HepG2 (cell line): Measurements from ENCODE around the gene PP2D1. TPM values are rescaled to one million over a fixed set of nuclear protein-coding genes. Genes with fewer than 3 reads are reported as not detected.
A peak's percentile ranks its signal among the peaks of the same experiment; 100 is the strongest.

Experiments
- ARNT ChIP-seq: fragments of 450-650 bp; IDR thresholded peaks from 2 replicates; pipeline ENCODE4 v1.6.1; 2017
- BCL6 ChIP-seq: IDR thresholded peaks from 2 replicates; pipeline ENCODE4 v1.6.1; 2016; ENCODE audit warnings: missing genetic modification reagents, missing compliant biosample characterization
- CCAR2 ChIP-seq: fragments of 200-400 bp; formaldehyde crosslinking; optimal IDR thresholded peaks from 2 replicates; pipeline ENCODE3; 2018; ENCODE audit warnings: low read depth, mild to moderate bottlenecking, low read length, moderate library complexity
- CERS6 ChIP-seq: sonication (generic); formaldehyde crosslinking; IDR thresholded peaks from 2 replicates; pipeline ENCODE4 v1.5.0; 2020; ENCODE audit warnings: missing genetic modification reagents
- CTCF ChIP-seq: sonication (generic); formaldehyde crosslinking; IDR thresholded peaks from 2 replicates; pipeline ENCODE4 v1.5.0; 2020; ENCODE audit warnings: mild to moderate bottlenecking, missing genetic modification reagents, moderate library complexity
- DNMT1 ChIP-seq: sonication (generic); formaldehyde crosslinking; IDR thresholded peaks from 2 replicates; pipeline ENCODE4 v1.5.1; 2020; ENCODE audit warnings: mild to moderate bottlenecking, missing genetic modification reagents
- GZF1 ChIP-seq: sonication (generic); formaldehyde crosslinking; IDR thresholded peaks from 2 replicates; pipeline ENCODE4 v1.5.1; 2020; ENCODE audit warnings: mild to moderate bottlenecking, missing genetic modification reagents
- HHEX ChIP-seq: IDR thresholded peaks from 2 replicates; pipeline ENCODE4 v1.6.1; 2016; ENCODE audit warnings: control low read depth
- HOXA5 ChIP-seq: sonication (generic); formaldehyde crosslinking; IDR thresholded peaks from 2 replicates; pipeline ENCODE4 v1.4.0; 2020; ENCODE audit warnings: missing genetic modification reagents
- ISX ChIP-seq: sonication (generic); formaldehyde crosslinking; conservative IDR thresholded peaks from 2 replicates; pipeline ENCODE4 v1.5.0; 2020; ENCODE audit warnings: missing genetic modification reagents
- MED1 ChIP-seq: sonication (generic); formaldehyde crosslinking; IDR thresholded peaks from 2 replicates; pipeline ENCODE4 v1.4.0; 2020; ENCODE audit warnings: missing genetic modification reagents
- POLR2AphosphoS2 ChIP-seq: IDR thresholded peaks from 2 replicates; pipeline ENCODE4 v1.6.1; 2011; ENCODE audit warnings: low read depth, low read length, improper control_type of control experiment
- RNF2 ChIP-seq: fragments of 450-650 bp; conservative IDR thresholded peaks from 2 replicates; pipeline ENCODE4 v1.6.1; 2016; ENCODE audit warnings: low read depth
- U2AF1 ChIP-seq: fragments of 200-400 bp; formaldehyde crosslinking; optimal IDR thresholded peaks from 2 replicates; pipeline ENCODE3; 2017; ENCODE audit warnings: mild to moderate bottlenecking, low read depth, low read length
- ZNF484 ChIP-seq: sonication (generic); formaldehyde crosslinking; IDR thresholded peaks from 2 replicates; pipeline ENCODE4 v1.5.1; 2020; ENCODE audit warnings: mild to moderate bottlenecking, low read depth, missing genetic modification reagents, borderline replicate concordance
- ZNF569 ChIP-seq: sonication (generic); formaldehyde crosslinking; IDR thresholded peaks from 2 replicates; pipeline ENCODE4 v1.5.0; 2020; ENCODE audit warnings: mild to moderate bottlenecking, missing genetic modification reagents, moderate library complexity, borderline replicate concordance
- ZNF607 ChIP-seq: sonication (generic); formaldehyde crosslinking; IDR thresholded peaks from 2 replicates; pipeline ENCODE4 v1.5.1; 2020; ENCODE audit warnings: missing genetic modification reagents, mild to moderate bottlenecking, borderline replicate concordance
- ZNF75D ChIP-seq: sonication (generic); formaldehyde crosslinking; IDR thresholded peaks from 2 replicates; pipeline ENCODE4 v1.8.1; 2023; ENCODE audit warnings: missing genetic modification reagents, mild to moderate bottlenecking, borderline replicate concordance
- ZNF841 ChIP-seq: sonication (generic); formaldehyde crosslinking; IDR thresholded peaks from 2 replicates; pipeline ENCODE4 v1.8.1; 2023; ENCODE audit warnings: missing genetic modification reagents, borderline replicate concordance
- ZSCAN12 ChIP-seq: sonication (generic); formaldehyde crosslinking; IDR thresholded peaks from 2 replicates; pipeline ENCODE4 v1.9.0; 2021; ENCODE audit warnings: mild to moderate bottlenecking, missing genetic modification reagents
- polyA plus RNA-seq, 8 experiments: library from polyadenylated mRNA; depleted of rRNA in 3 of 8; stranded (reverse) in 7 of 8; unstranded in 1 of 8; fragments of >200 nt; fragmentation: Illumina TruSeq in 4 of 8; extraction: Trizol in 4 of 8; gene quantifications; 2 replicates each; pipeline versions ENCODE4 v1.2.1 to v1.2.3, GENCODE V29; 2011 to 2016; ENCODE audit warnings: low read depth in 4 of 8, missing spikeins in 1 of 8, mixed read lengths in 1 of 8; ENCODE audit not compliant: insufficient read depth in 1 of 8
- total RNA-seq, 5 experiments: library from RNA; depleted of rRNA; stranded (reverse); fragments of >200 nt; fragmentation: Illumina TruSeq; extraction: Trizol; gene quantifications; 2 replicates each; pipeline ENCODE4 v1.2.3, GENCODE V29; 2016; ENCODE audit warnings: low read depth in 1 of 5
- TF ChIP-seq, protein P1 (sequence below): IDR thresholded peaks from 2 replicates; pipeline ENCODE4 v1.6.1; 2016; ENCODE audit warnings: low read depth, control low read depth
- TF ChIP-seq, protein P2 (sequence below): sonication (generic); formaldehyde crosslinking; IDR thresholded peaks from 2 replicates; pipeline ENCODE4 v1.4.0; 2020; ENCODE audit warnings: missing genetic modification reagents
- TF ChIP-seq, protein P3 (sequence below): sonication (generic); formaldehyde crosslinking; IDR thresholded peaks from 2 replicates; pipeline ENCODE4 v1.4.0; 2020; ENCODE audit warnings: mild to moderate bottlenecking, missing genetic modification reagents

PP2D1 gene
- total and polyA plus RNA-seq, 2 of the 13 experiments (the other 11 are each of a cell fraction or from before 2014, with no cell fraction given), result not detected

DNA sequence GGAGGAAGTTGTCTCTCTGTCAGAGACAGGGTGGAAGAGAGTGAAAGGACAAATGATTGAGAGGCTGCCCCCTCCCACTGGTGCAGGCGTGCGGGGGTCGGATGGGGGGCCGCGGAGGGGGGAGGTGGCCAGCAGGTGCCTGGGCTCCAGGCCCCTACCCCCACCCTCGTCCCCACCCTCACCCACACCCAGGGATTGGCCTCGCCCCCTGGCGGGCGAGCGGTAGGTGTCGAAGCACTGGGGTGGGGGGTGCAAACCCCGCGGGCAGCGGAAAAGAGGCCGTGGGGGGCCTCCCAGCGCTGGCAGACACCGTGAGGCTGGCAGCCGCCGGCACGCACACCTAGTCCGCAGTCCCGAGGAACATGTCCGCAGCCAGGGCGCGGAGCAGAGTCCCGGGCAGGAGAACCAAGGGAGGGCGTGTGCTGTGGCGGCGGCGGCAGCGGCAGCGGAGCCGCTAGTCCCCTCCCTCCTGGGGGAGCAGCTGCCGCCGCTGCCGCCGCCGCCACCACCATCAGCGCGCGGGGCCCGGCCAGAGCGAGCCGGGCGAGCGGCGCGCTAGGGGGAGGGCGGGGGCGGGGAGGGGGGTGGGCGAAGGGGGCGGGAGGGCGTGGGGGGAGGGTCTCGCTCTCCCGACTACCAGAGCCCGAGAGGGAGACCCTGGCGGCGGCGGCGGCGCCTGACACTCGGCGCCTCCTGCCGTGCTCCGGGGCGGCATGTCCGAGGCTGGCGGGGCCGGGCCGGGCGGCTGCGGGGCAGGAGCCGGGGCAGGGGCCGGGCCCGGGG is 27.9 kb upstream of the PP2D1 start, which contains the start of gene KAT2B (continued):
- TF ChIP-seq CCAR2 (no peak), ARNT (no peak), CERS6 (CRISPR knock-in tag) (no peak), U2AF1 (no peak), ISX (CRISPR knock-in tag) (no peak), ZNF484 (CRISPR knock-in tag) (no peak), RNF2 (no peak), HHEX (no peak), HOXA5 (CRISPR knock-in tag) (peak; percentile 54; the same call in 1 of the 2 replicates), ZNF841 (no peak), MED1 (CRISPR knock-in tag) (no peak), BCL6 (0 out of 2 replicates have a peak, but pooled peaks have one; percentile 15), ZNF607 (CRISPR knock-in tag) (no peak), POLR2AphosphoS2 (no peak), GZF1 (CRISPR knock-in tag) (no peak), ZSCAN12 (CRISPR knock-in tag) (no peak), ZNF569 (no peak), ZNF75D (CRISPR knock-in tag) (no peak), DNMT1 (no peak), CTCF (peak; percentile 77)
- TF ChIP-seq, protein P1, sequence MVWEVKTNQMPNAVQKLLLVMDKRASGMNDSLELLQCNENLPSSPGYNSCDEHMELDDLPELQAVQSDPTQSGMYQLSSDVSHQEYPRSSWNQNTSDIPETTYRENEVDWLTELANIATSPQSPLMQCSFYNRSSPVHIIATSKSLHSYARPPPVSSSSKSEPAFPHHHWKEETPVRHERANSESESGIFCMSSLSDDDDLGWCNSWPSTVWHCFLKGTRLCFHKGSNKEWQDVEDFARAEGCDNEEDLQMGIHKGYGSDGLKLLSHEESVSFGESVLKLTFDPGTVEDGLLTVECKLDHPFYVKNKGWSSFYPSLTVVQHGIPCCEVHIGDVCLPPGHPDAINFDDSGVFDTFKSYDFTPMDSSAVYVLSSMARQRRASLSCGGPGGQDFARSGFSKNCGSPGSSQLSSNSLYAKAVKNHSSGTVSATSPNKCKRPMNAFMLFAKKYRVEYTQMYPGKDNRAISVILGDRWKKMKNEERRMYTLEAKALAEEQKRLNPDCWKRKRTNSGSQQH (CRISPR knock-in tag), result no peak
- TF ChIP-seq, protein P2, sequence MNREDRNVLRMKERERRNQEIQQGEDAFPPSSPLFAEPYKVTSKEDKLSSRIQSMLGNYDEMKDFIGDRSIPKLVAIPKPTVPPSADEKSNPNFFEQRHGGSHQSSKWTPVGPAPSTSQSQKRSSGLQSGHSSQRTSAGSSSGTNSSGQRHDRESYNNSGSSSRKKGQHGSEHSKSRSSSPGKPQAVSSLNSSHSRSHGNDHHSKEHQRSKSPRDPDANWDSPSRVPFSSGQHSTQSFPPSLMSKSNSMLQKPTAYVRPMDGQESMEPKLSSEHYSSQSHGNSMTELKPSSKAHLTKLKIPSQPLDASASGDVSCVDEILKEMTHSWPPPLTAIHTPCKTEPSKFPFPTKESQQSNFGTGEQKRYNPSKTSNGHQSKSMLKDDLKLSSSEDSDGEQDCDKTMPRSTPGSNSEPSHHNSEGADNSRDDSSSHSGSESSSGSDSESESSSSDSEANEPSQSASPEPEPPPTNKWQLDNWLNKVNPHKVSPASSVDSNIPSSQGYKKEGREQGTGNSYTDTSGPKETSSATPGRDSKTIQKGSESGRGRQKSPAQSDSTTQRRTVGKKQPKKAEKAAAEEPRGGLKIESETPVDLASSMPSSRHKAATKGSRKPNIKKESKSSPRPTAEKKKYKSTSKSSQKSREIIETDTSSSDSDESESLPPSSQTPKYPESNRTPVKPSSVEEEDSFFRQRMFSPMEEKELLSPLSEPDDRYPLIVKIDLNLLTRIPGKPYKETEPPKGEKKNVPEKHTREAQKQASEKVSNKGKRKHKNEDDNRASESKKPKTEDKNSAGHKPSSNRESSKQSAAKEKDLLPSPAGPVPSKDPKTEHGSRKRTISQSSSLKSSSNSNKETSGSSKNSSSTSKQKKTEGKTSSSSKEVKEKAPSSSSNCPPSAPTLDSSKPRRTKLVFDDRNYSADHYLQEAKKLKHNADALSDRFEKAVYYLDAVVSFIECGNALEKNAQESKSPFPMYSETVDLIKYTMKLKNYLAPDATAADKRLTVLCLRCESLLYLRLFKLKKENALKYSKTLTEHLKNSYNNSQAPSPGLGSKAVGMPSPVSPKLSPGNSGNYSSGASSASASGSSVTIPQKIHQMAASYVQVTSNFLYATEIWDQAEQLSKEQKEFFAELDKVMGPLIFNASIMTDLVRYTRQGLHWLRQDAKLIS (CRISPR knock-in tag), result no peak
- TF ChIP-seq, protein P3, sequence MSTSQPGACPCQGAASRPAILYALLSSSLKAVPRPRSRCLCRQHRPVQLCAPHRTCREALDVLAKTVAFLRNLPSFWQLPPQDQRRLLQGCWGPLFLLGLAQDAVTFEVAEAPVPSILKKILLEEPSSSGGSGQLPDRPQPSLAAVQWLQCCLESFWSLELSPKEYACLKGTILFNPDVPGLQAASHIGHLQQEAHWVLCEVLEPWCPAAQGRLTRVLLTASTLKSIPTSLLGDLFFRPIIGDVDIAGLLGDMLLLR (CRISPR knock-in tag), result no peak
